Breast epithelium (tissue), 3 donors: ENCODE results near the gene ALPI.
"Not testable (repeated sequence)": the region's sequence is repeated elsewhere in the genome, so short reads cannot be mapped to it uniquely, and the experiment has no call there.

Experiments
- POLR2A ChIP-seq: fragments of 450-650 bp; IDR thresholded peaks from one replicate; pipeline ENCODE4 v1.6.1; 2016; ENCODE audit warnings: antibody characterized with exemption, mild to moderate bottlenecking, moderate library complexity
- POLR2AphosphoS5 ChIP-seq, 3 donors: sonication (generic); formaldehyde crosslinking; IDR thresholded peaks; one replicate each; pipeline ENCODE4 v1.6.1; 2017; ENCODE audit warnings: antibody characterized with exemption in 3 of 3
- TF ChIP-seq, protein P1 (sequence below), 3 donors: fragments of 450-650 bp; IDR thresholded peaks; one replicate each; pipeline ENCODE4 v1.5.1; 2016 to 2017; ENCODE audit warnings: antibody characterized with exemption in 3 of 3, mild to moderate bottlenecking in 3 of 3, moderate library complexity in 3 of 3

DNA sequence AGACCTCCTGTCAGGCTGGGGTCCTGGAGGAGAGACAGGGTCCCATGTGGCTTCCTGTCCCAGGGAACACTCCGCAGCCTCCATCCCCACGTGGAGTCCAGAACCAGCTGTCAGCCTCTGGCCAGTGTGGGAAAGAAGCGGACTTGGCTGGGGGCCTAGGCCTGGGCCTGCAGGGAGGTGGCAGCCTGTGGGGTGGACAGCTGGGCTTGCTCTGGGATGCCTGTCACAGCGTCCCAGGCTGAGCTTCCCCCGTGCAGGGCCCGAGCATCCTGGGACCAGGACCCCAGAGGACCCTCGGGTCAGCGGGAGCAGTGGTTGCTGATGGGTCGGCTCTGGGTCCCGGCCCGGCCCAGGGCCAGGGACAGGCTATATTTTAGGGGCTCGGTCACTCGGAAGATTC is 13.5 kb upstream of the ALPI start:
- TF ChIP-seq POLR2A; POLR2AphosphoS5 (IDR thresholded peaks at IDR 0.05): not testable (repeated sequence)
- TF ChIP-seq, protein P1, sequence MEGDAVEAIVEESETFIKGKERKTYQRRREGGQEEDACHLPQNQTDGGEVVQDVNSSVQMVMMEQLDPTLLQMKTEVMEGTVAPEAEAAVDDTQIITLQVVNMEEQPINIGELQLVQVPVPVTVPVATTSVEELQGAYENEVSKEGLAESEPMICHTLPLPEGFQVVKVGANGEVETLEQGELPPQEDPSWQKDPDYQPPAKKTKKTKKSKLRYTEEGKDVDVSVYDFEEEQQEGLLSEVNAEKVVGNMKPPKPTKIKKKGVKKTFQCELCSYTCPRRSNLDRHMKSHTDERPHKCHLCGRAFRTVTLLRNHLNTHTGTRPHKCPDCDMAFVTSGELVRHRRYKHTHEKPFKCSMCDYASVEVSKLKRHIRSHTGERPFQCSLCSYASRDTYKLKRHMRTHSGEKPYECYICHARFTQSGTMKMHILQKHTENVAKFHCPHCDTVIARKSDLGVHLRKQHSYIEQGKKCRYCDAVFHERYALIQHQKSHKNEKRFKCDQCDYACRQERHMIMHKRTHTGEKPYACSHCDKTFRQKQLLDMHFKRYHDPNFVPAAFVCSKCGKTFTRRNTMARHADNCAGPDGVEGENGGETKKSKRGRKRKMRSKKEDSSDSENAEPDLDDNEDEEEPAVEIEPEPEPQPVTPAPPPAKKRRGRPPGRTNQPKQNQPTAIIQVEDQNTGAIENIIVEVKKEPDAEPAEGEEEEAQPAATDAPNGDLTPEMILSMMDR (IDR thresholded peaks at IDR 0.05) = not testable (repeated sequence)
